A549 (cell line): ENCODE measurements around the gene ALDH1L1.

ENCODE experiments used
- KDM5A ChIP-seq: fragments of 200-600 bp; sonication (generic); IDR thresholded peaks from 2 replicates; pipeline ENCODE4 v1.6.1; 2016; ENCODE audit warnings: antibody characterized with exemption, mild to moderate bottlenecking
- POLR2A ChIP-seq: IDR thresholded peaks from 2 replicates; pipeline ENCODE4 v1.6.1; 2012; ENCODE audit warnings: mild to moderate bottlenecking, low read length
- TF ChIP-seq, protein P1 (sequence below): fragments of >200 bp; sonication (Bioruptor Twin); formaldehyde crosslinking; IDR thresholded peaks from 3 replicates; pipeline ENCODE4 v1.5.1; 2016
- TF ChIP-seq, protein P2 (sequence below): fragments of 200-600 bp; sonication (generic); IDR thresholded peaks from 2 replicates; pipeline ENCODE4 v1.6.1; 2016; ENCODE audit warnings: antibody characterized with exemption, mild to moderate bottlenecking, moderate library complexity

DNA sequence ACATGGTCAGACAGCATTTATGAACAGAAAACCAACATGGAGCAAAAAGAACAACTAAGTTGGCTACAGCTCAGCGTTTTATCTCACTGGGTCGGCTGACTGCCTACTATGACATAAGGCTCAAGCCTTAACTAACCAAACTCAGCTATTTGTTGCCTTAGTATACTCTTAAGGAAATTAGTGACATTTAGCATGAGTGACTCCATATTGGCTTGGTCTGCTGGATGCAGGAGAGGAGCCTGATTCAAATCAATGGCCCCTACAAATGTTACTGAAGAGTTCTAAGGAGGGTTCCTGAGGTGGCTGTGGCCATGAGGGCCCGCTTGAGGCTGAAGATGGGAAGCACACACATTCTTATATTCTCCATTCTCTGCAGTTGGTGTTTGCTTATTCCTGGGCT is 20.1 kb upstream of the ALDH1L1 start:
- TF ChIP-seq POLR2A (no peak), KDM5A (no peak)
- TF ChIP-seq, protein P1, sequence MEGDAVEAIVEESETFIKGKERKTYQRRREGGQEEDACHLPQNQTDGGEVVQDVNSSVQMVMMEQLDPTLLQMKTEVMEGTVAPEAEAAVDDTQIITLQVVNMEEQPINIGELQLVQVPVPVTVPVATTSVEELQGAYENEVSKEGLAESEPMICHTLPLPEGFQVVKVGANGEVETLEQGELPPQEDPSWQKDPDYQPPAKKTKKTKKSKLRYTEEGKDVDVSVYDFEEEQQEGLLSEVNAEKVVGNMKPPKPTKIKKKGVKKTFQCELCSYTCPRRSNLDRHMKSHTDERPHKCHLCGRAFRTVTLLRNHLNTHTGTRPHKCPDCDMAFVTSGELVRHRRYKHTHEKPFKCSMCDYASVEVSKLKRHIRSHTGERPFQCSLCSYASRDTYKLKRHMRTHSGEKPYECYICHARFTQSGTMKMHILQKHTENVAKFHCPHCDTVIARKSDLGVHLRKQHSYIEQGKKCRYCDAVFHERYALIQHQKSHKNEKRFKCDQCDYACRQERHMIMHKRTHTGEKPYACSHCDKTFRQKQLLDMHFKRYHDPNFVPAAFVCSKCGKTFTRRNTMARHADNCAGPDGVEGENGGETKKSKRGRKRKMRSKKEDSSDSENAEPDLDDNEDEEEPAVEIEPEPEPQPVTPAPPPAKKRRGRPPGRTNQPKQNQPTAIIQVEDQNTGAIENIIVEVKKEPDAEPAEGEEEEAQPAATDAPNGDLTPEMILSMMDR, result no peak
- TF ChIP-seq, protein P2, sequence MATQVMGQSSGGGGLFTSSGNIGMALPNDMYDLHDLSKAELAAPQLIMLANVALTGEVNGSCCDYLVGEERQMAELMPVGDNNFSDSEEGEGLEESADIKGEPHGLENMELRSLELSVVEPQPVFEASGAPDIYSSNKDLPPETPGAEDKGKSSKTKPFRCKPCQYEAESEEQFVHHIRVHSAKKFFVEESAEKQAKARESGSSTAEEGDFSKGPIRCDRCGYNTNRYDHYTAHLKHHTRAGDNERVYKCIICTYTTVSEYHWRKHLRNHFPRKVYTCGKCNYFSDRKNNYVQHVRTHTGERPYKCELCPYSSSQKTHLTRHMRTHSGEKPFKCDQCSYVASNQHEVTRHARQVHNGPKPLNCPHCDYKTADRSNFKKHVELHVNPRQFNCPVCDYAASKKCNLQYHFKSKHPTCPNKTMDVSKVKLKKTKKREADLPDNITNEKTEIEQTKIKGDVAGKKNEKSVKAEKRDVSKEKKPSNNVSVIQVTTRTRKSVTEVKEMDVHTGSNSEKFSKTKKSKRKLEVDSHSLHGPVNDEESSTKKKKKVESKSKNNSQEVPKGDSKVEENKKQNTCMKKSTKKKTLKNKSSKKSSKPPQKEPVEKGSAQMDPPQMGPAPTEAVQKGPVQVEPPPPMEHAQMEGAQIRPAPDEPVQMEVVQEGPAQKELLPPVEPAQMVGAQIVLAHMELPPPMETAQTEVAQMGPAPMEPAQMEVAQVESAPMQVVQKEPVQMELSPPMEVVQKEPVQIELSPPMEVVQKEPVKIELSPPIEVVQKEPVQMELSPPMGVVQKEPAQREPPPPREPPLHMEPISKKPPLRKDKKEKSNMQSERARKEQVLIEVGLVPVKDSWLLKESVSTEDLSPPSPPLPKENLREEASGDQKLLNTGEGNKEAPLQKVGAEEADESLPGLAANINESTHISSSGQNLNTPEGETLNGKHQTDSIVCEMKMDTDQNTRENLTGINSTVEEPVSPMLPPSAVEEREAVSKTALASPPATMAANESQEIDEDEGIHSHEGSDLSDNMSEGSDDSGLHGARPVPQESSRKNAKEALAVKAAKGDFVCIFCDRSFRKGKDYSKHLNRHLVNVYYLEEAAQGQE, result no peak
